ENCODE results near the gene ATP7A. TPM values are rescaled to one million over a fixed set of nuclear protein-coding genes. Genes with fewer than 3 reads are reported as not detected.
"Not testable (repeated sequence)": the region's sequence is repeated elsewhere in the genome, so short reads cannot be mapped to it uniquely, and the experiment has no call there.

Gene ATP7A
- total RNA-seq, 1 experiment from 2014 or later = 6.3 TPM

DNA sequence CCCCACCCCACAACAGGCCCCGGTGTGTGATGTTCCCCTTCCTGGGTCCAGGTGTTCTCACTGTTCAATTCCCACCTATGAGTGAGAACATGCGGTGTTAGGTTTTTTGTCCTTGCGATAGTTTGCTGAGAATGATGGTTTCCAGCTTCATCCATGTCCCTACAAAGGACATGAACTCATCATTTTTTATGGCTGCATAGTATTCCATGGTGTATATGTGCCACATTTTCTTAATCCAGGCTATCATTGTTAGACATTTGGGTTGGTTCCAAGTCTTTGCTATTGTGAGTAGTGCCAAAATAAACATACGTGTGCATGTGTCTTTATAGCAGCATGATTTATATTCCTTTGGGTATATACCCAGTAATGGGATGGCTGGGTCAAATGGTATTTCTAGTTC lies 29.1 kb upstream of the ATP7A start:
- H3K4me2 ChIP-seq (ENCODE audit: low read length); CTCF ChIA-PET; H3K27me3 ChIP-seq (ENCODE audit: insufficient read depth, low read length); DNase-seq (ENCODE audit: low read depth, low spot score); ATAC-seq; H3K9me2 ChIP-seq (ENCODE audit: insufficient read depth); POLR2A ChIA-PET; RAD21 ChIA-PET (ENCODE audit: low non-redundant PET in 1 of 2, low total read pairs in 2 of 2, uncharacterized antibody in 2 of 2, unreplicated experiment in 2 of 2); H3K9me3 ChIP-seq (ENCODE audit: control insufficient read depth in 1 of 2, insufficient read depth in 1 of 2, low read depth in 1 of 2, low read length in 2 of 2); H2AFZ ChIP-seq (ENCODE audit: low read depth, low read length, poor library complexity, severe bottlenecking); H3K9ac ChIP-seq (ENCODE audit: low read length); H3K4me3 ChIP-seq (replicated peaks in 1 of 2; ENCODE audit: low read depth in 1 of 2, low read length in 2 of 2); H3K36me3 ChIP-seq (ENCODE audit: control insufficient read depth in 1 of 2, insufficient read depth in 2 of 2, low read length in 2 of 2); H4K20me1 ChIP-seq (ENCODE audit: insufficient read depth); H3K27ac ChIP-seq (ENCODE audit: low read depth, low read length); H3K4me1 ChIP-seq (ENCODE audit: control insufficient read depth in 1 of 2, insufficient read depth in 2 of 2, low read length in 2 of 2); intact Hi-C loops (cut with micrococcal nuclease): not testable (repeated sequence)
- BruUV-seq (replicated peaks) = TSS peak; percentile 28
- peaks cover 16% of the 10 kb centered on the region for H3K79me2 ChIP-seq (ENCODE audit: insufficient read depth, low read length)

DNA sequence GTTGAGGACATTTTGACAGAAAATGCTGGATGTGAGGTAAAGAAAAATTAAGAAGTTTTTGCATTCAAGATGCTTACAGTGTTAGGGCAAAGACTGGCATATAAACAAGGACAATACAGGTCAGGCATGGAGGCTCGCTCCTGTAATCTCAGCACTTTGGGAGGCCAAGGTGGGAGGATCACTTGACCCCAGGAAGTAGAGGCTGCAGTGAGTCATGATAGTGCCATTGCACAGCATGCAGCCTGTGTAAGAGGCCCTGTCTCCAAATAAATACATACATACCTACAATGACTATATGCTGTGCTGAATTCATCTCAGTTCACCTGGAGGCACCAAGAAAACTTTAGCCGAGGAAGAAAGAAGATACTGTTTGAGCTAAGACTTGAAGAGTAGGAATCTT lies 17.6 kb upstream of the ATP7A start:
- BruUV-seq (replicated peaks) = no TSS peak

More for the DNA sequence above, 17.6 kb upstream of the ATP7A start:
- ChIA-PET CTCF (no interaction called here), RAD21 (ENCODE audit: low non-redundant PET in 1 of 2, low total read pairs in 2 of 2, uncharacterized antibody in 2 of 2, unreplicated experiment in 2 of 2) (no interaction called here), POLR2A (no interaction called here)
- Histone ChIP-seq H3K9me3 (ENCODE audit: control insufficient read depth in 1 of 2, insufficient read depth in 1 of 2, low read depth in 1 of 2, low read length in 2 of 2) (no peaks in the 10 kb centered on the region), H3K4me1 (ENCODE audit: control insufficient read depth in 1 of 2, insufficient read depth in 2 of 2, low read length in 2 of 2) (peaks cover 0 to 6% of the 10 kb centered on the region in 2 experiments; a peak in 2 of 4 replicates), H3K79me2 (ENCODE audit: insufficient read depth, low read length) (peaks cover 49% of the 10 kb centered on the region), H3K4me3 (replicated peaks in 1 of 2; ENCODE audit: low read depth in 1 of 2, low read length in 2 of 2) (no peak overlapping the region), H2AFZ (ENCODE audit: low read depth, low read length, poor library complexity, severe bottlenecking) (no peak overlapping the region), H3K36me3 (ENCODE audit: control insufficient read depth in 1 of 2, insufficient read depth in 2 of 2, low read length in 2 of 2) (no peaks in the 10 kb centered on the region), H4K20me1 (ENCODE audit: insufficient read depth) (no peaks in the 10 kb centered on the region), H3K27me3 (ENCODE audit: insufficient read depth, low read length) (no peaks in the 10 kb centered on the region), H3K27ac (ENCODE audit: low read depth, low read length) (no peak overlapping the region), H3K4me2 (ENCODE audit: low read length) (no peak overlapping the region), H3K9ac (ENCODE audit: low read length) (no peak overlapping the region), H3K9me2 (ENCODE audit: insufficient read depth) (no peaks in the 10 kb centered on the region)
- DNase-seq (ENCODE audit: low read depth, low spot score) = no peak
- no peak for TF ChIP-seq ZFX (IDR thresholded peaks at IDR 0.05)
- TF ChIP-seq, protein P1, sequence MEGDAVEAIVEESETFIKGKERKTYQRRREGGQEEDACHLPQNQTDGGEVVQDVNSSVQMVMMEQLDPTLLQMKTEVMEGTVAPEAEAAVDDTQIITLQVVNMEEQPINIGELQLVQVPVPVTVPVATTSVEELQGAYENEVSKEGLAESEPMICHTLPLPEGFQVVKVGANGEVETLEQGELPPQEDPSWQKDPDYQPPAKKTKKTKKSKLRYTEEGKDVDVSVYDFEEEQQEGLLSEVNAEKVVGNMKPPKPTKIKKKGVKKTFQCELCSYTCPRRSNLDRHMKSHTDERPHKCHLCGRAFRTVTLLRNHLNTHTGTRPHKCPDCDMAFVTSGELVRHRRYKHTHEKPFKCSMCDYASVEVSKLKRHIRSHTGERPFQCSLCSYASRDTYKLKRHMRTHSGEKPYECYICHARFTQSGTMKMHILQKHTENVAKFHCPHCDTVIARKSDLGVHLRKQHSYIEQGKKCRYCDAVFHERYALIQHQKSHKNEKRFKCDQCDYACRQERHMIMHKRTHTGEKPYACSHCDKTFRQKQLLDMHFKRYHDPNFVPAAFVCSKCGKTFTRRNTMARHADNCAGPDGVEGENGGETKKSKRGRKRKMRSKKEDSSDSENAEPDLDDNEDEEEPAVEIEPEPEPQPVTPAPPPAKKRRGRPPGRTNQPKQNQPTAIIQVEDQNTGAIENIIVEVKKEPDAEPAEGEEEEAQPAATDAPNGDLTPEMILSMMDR (IDR thresholded peaks at IDR 0.05 in 2 of 3, conservative IDR thresholded peaks at IDR 0.05 in 1 of 3; ENCODE audit: borderline replicate concordance in 1 of 3, insufficient read depth in 1 of 3, low read depth in 2 of 3, low read length in 2 of 3) = no peak
- TF ChIP-seq SRF (IDR thresholded peaks at IDR 0.05; ENCODE audit: low read depth) = no peak
- no peak for TF ChIP-seq RAD21 (IDR thresholded peaks at IDR 0.05; ENCODE audit: low read depth)
- TF ChIP-seq FOSL1 (IDR thresholded peaks at IDR 0.05; ENCODE audit: low read depth) = no peak
- no peak for TF ChIP-seq SIN3A (IDR thresholded peaks at IDR 0.05; ENCODE audit: low read depth)
- TF ChIP-seq, protein P2, sequence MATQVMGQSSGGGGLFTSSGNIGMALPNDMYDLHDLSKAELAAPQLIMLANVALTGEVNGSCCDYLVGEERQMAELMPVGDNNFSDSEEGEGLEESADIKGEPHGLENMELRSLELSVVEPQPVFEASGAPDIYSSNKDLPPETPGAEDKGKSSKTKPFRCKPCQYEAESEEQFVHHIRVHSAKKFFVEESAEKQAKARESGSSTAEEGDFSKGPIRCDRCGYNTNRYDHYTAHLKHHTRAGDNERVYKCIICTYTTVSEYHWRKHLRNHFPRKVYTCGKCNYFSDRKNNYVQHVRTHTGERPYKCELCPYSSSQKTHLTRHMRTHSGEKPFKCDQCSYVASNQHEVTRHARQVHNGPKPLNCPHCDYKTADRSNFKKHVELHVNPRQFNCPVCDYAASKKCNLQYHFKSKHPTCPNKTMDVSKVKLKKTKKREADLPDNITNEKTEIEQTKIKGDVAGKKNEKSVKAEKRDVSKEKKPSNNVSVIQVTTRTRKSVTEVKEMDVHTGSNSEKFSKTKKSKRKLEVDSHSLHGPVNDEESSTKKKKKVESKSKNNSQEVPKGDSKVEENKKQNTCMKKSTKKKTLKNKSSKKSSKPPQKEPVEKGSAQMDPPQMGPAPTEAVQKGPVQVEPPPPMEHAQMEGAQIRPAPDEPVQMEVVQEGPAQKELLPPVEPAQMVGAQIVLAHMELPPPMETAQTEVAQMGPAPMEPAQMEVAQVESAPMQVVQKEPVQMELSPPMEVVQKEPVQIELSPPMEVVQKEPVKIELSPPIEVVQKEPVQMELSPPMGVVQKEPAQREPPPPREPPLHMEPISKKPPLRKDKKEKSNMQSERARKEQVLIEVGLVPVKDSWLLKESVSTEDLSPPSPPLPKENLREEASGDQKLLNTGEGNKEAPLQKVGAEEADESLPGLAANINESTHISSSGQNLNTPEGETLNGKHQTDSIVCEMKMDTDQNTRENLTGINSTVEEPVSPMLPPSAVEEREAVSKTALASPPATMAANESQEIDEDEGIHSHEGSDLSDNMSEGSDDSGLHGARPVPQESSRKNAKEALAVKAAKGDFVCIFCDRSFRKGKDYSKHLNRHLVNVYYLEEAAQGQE (IDR thresholded peaks at IDR 0.05; ENCODE audit: low read depth) = no peak
- no peak for TF ChIP-seq YY1 (IDR thresholded peaks at IDR 0.05; ENCODE audit: extremely low read depth, insufficient replicate concordance, low read depth, low read length)
- no peak for TF ChIP-seq CEBPB (IDR thresholded peaks at IDR 0.05; ENCODE audit: low read depth)
- TF ChIP-seq, protein P3, sequence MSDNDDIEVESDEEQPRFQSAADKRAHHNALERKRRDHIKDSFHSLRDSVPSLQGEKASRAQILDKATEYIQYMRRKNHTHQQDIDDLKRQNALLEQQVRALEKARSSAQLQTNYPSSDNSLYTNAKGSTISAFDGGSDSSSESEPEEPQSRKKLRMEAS (IDR thresholded peaks at IDR 0.05) = no peak
- TF ChIP-seq EZH2 (IDR thresholded peaks at IDR 0.05) = no peak
- TF ChIP-seq JUND (IDR thresholded peaks at IDR 0.05) = no peak
- no peak for TF ChIP-seq EGR1 (IDR thresholded peaks at IDR 0.05; ENCODE audit: low read depth)
- TF ChIP-seq POLR2AphosphoS5 (IDR thresholded peaks at IDR 0.05; ENCODE audit: low read depth, low read length) = no peak
- no peak for TF ChIP-seq ZNF274 (IDR thresholded peaks at IDR 0.05; ENCODE audit: low read depth, low read length)
- no peak for ATAC-seq
- intact Hi-C loops (cut with micrococcal nuclease) = no loop called here
